GM18511 (cell line): ENCODE data around the gene UBE2F.

ENCODE experiments used
- ATAC-seq: cut with Tn5 transposase; IDR thresholded peaks from one replicate; pipeline ENCODE4 v1.9.1; 2021; ENCODE audit warnings: mild to moderate bottlenecking, moderate library complexity; ENCODE audit not compliant: unreplicated experiment

UBE2F gene

DNA sequence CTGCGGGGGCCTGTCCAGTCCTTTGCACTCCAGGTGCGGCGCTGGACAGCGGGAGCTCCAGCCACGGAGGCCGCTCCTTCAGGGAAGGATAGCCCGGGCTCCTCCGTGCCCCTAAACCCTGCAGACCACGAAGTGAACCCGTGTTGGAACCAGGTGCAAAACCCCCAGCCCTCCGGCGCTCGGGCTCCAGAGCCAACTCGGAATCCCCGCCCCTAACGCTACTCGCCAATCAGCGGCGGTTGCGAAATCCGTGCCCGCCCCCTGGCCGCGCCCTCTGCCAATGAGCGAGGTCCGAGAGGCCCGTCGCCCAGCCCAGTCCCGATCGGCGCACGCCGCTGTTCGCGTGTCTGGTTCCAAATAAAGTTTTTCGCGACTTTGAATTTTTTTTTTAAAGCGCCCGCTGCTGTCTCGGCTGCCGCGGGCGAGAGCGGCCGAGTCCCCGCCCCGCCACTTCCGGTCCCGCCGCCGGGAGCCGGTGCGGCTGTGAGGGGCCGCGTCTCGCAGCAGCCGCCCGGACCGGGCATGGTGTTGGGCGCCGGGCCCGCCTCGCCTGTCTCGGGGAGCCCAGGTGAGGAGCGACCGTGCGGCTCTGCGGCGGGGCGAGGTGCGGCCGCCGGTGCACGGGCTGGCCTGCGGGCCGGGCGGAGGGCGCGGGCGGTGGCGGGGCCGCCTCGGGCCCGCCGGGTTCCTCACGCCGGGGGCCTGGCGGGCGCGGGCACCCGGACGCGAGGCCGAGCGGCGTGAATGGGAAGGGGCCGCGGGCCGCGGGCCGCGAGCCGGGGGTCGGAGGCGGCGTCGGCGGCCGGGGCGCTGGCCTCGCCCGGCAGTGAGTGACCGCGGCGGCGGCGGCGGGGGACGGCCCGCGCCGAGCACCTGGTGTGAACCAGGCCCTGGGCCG lies at the start of gene UBE2F:
TSS of gene UBE2F (plus strand) at position 450 of the 898 bp plus-strand sequence. CDS start 6,094 bp downstream, outside the sequence.
- peak; percentile 93 for ATAC-seq

GRCh38 chr2:237917696-237918374 lies 49.0 kb upstream of the UBE2F start:
- ATAC-seq: no peak

GRCh38 chr2:237919593-237919992 lies 47.2 kb upstream of the UBE2F start:
- ATAC-seq: no peak

- no peak for ATAC-seq
Observed at GRCh38 chr2:237920673-237921072, 46.1 kb upstream of the UBE2F start.

DNA sequence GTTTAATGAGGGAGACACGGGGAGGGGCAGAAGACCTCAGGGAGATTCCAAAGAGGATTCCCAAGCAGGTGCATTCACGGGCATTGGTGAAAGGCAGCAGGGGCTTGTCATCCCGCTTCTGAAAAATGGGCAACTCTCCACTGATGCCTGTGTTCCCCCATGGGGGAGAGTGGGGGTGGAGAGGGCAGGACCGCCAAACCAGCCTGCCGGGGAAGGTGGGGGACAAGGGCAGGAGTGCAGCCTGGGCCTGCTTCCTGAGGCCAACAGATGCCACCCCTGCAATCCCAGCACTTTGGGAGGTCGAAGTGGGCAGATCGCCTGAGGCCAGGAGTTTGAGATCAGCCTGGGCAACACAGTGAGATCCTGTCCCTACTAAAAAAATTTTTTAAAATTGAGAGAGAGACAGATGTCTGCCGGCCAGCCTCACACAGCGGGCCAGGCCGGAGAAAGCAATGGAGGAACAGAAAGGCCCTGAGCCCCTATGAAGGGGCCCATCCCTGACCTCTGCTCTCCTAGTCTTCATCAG lies 44.8 kb upstream of the UBE2F start:
- ATAC-seq: no peak

- ATAC-seq: no peak
Observed at GRCh38 chr2:237922641-237923361, 44.0 kb upstream of the UBE2F start.

GRCh38 chr2:237923481-237924163 lies 43.2 kb upstream of the UBE2F start:
- no peak for ATAC-seq

DNA sequence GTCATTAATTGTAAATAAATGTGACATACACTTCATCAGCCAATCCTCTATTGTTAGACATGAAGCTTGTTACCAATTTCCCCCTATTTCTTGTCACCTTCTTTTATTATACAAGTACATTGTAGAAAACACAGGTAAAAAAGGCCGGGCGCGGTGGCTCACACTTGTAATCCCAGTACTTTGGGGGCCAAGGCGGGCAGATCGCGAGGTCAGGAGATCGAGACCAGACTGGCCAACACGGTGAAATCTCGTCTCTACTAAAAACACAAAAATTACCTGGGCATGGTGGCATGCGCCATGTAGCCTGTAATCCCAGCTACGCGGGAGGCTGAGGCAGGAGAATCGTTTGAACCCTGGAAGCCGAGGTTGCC lies 42.7 kb upstream of the UBE2F start:
- ATAC-seq: no peak

- no peak for ATAC-seq
Observed at GRCh38 chr2:237927135-237927534, 39.7 kb upstream of the UBE2F start.

DNA sequence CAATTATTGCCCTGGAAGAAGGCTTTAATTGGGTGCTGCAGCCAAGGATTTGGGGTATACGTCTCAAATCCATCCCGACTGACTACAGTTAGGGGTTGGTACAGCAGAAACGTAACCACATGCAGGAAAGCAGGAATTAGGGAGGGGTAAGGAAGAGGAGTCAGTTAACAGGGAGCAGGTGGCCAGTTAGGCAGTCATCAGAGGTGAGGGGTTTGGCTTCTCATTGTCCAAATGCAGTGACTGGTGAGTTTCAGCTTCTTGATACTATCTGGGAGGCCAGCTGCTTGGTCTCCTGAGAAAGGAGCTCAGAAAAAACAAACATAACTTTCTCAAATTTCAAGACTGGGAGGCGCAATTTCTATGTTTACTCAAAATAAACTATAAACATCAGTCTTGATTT lies 38.8 kb upstream of the UBE2F start:
- ATAC-seq: no peak

DNA sequence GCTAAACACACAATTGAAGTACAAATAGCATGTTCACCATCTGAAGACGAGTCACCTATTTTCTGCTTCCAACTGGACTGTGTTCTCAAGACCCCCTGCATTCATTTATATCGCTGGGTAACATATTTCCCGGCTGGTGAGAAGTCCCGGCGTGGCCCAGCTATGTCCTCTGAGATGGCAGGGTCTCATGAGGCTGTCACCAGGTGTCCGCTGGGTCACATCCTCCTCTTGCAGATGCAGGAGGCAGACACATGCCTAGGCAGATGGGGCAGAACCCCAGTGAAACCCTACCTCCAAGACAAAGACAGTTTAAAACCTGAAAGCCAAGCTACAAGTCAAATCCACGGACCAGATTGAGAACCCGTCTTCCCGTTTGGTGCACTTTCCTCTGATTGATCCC lies 36.8 kb upstream of the UBE2F start:
- ATAC-seq: no peak

DNA sequence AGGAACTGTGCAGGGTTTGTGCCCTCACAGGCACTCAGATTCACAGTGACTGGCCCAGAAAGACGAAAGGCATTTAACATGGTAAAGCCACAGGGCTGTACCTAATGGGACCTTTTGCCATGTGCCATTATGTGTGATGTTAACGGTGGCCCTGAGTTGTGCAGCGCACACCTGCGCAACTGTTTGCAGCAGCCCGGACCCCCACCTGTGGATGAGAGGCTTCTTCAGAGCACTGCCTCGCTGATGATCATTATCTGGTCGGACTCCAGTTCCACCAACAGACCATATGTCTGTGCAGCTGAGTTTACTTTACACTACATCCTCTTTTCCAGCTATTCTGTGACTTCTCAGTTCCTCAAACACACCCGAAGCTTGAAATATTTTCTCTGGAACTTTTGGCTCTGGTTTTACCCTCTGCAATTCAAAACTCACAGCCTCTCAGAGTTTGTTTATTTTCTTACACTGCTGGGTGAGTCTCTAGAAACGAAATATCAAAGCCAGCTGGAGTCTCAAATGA lies 35.6 kb upstream of the UBE2F start:
- ATAC-seq: no peak

DNA sequence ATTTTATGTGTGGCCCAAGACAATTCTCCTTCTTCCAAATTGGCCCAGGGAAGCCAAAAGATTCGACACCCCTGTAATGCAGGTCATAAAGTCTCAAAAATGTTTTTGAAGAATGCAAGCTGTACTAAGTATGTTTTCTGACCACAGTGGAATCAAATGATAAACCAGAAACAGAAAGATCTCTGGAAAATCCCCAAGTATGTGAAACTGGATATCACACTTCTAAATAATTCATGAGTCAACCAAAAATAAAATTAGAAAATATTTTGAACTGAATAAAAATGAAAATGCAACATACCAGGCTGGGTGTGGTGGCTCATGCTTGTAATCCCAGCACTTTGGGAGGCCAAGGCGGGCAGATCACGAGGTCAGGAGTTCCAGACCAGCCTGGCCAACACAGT lies 34.1 kb upstream of the UBE2F start:
- ATAC-seq: no peak

DNA sequence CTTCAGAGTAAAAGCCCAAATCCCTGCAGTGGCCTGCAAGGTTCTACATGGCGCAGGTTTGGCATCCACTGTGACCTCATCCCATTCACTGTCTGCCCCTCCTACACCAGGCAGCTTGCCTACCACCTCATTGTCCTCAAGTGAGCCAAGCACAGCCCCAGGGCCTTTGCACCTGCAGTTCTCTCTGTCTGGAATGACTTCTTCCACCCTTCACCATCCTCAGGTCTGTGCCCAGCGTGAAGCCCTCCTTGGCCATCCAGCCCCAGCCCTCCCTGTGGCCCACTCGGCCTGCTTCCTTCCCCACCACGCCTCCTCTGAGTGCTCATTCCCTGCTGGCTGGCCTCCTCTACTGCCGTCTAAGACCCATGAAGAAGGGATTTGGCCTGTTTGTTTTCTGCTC lies 32.6 kb upstream of the UBE2F start:
- no peak for ATAC-seq

GRCh38 chr2:237935740-237936452 lies 30.9 kb upstream of the UBE2F start:
- ATAC-seq: no peak

DNA sequence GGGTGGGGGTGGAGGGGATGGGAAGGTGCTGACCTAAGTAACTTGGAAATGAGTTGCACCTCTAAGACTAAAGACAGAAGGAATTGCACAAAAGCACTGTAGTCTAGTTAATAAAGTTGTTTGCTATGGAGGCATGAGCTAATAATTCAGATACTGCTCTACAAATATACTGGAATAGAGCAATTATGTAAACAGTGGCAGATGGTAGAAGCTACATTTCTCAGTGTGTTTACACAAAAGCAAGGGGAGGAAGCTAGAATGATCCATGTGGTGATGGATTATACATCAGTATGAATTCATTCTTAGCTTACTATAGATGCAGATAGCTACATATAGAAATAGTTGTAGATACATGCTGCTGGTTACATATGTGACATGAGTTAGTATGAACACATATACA lies 27.6 kb upstream of the UBE2F start:
- ATAC-seq: no peak

DNA sequence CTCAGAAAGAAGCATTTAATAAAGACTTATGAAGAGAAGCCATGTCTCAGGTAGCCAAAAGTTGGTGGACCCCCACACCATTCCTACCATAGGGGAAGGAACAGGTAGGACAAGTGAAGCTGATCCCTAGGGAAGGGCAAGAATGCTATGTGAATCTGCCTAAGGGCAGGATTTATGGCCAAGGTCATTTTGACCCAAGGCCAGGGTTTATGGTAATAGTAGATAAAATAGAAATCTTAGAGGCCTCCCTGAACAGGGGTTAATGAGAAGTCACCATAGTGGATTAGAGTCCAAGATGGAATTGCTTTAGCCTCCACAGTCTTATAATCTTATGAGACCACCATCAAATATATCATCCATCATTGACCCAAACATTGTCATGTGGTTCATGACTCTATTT lies 26.0 kb upstream of the UBE2F start:
- ATAC-seq: no peak

DNA sequence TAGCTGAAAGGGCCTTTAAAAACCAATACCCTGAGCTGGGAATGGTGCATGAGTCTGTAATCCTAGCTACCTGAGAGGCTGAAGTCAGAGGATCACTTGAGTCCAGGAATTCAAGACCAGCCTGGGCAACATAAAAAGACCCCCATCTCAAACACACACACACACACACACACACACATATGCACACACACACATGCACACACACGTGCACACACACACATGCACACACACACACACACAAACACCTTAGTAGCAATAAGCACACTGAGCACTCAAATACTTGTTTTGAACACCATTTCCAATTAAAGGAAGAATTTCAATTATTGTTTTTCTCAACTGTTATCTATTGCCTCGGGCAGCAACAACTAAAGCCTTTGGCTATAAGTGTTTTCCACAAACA lies 25.6 kb upstream of the UBE2F start:
- ATAC-seq: no peak

DNA sequence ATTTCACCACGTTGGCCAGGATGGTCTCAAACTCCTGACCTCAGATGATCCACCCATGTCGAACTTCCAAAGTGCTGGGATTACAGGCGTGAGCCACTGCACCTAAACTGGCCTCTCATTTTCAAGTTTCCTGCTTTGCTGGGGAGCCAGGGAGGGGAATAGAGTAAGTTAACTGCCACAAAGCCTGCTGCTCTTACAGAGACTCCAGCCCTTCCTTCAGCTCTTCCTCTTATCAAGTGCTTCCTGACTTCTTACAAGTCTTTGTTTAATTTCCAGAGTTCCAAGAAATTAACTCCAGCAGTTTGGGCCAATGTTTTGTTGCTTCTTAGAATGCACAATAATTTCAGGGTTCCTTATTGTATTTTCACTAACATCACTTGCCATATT lies 24.3 kb upstream of the UBE2F start:
- ATAC-seq: no peak
